NCI-H1048 (cell line): ENCODE measurements around the gene FOXF1.

Experiments
- DNase-seq: peaks from one replicate; lab custom pipeline; 2025; lab: John Stamatoyannopoulos, UW

The FOXF1 gene

GRCh38 chr16:86558355-86559193 lies 48.2 kb downstream of the FOXF1 start:
- no peak for DNase-seq

- DNase-seq: no peak
These were observed 49.5 kb downstream of the FOXF1 start for GRCh38 chr16:86559802-86560305.

DNA sequence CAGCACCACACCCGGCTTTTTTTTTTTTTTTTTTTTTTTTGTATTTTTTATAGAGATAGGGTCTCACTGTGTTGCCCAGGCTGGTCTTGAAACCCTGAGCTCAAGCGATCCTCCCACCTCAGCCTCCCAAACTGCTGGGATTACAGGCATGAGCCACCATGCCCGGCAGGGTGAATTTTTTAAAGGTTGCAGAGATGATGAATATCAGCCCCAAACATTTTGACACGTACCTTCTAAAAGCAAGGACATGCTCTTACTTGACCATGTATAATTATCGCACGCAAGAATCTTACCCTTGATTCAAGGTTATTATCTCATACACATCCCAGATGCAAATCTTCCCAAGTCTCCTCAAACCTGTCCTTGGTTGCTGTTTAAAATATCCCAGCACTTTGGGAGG lies 52.0 kb downstream of the FOXF1 start:
- no peak for DNase-seq

DNA sequence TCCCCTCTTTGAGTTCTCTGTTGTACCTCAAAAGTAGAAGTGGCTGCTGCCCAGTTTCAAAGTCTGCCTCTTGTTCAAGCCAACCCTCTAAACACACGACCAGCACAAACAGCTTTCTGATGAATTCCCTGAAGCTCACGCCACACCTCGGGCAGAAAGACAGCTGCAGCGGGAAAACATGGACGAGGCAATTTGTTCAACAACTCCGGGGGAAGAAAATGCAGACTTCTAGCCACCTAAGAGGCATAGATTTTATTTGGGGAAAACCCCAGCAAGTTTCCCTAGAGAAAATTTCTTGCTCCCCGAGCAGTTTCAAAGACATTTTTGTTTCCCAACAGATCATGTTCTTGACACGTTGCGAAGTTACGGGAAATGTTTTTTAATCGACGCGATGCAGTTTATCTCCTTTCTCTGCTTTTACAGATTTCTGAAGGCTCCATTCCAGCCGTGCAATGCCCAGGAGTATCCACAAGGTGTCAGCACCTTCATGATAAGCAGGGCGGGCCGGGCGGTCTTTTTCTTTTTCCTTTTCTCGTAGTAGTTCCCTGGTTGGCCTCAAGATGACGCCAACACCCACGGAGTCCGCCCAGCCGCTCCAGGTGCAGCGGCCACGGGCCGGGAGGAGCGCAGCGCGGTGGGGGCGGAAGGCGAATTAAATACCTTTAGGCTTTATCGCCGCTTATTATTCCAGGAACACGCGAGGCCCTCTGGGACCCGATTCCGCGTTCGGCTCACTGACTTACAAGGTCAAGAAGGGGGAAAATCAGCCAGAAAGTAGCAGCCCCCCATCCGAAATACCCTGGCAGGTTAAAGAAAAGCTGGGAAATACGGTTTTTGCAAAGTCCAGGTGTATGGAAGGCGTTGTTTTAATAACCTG lies 53.4 kb downstream of the FOXF1 start:
- peak; percentile 47 for DNase-seq
